Measurements from ENCODE around the gene MT2A. TPM values are rescaled to one million over a fixed set of nuclear protein-coding genes. Genes with fewer than 3 reads are reported as not detected.
A peak's percentile ranks its signal among the peaks of the same experiment; 100 is the strongest.

MT2A gene
- total and polyA plus RNA-seq, 2 of the 13 experiments (the other 11 are each of a cell fraction or from before 2014, with no cell fraction given) = 135 to 371 TPM

- TF ChIP-seq RBM39 (IDR thresholded peaks at IDR 0.05; ENCODE audit: low read depth, low read length, poor library complexity, severe bottlenecking) (peak; percentile 80), RFX3 (CRISPR knock-in tag; IDR thresholded peaks at IDR 0.05) (no peak), DZIP1 (CRISPR knock-in tag; IDR thresholded peaks at IDR 0.05) (peak; percentile 82; the same call in 1 of the 2 replicates), POLR2AphosphoS2 (IDR thresholded peaks at IDR 0.05; ENCODE audit: low read depth, low read length) (no peak), ZSCAN12 (CRISPR knock-in tag; IDR thresholded peaks at IDR 0.05) (peak; percentile 93; the same call in 1 of the 2 replicates), ZNF292 (CRISPR knock-in tag; IDR thresholded peaks at IDR 0.05; ENCODE audit: borderline replicate concordance, low read depth) (no peak; the same call in none of the 2 replicates), CEBPG (CRISPR knock-in tag; IDR thresholded peaks at IDR 0.05) (no peak; the same call in 1 of the 2 replicates), TBP (CRISPR knock-in tag; IDR thresholded peaks at IDR 0.05) (no peak; the same call in 1 of the 2 replicates), CAMTA2 (CRISPR knock-in tag; IDR thresholded peaks at IDR 0.05; ENCODE audit: borderline replicate concordance) (peak; percentile 97), ATF2 (CRISPR knock-in tag; IDR thresholded peaks at IDR 0.05) (peak; percentile 54; the same call in 1 of the 2 replicates), MYC (CRISPR knock-in tag; IDR thresholded peaks at IDR 0.05; ENCODE audit: borderline replicate concordance) (peak; percentile 88), RBFOX2 (IDR thresholded peaks at IDR 0.05; ENCODE audit: low read depth, low read length) (peak; percentile 99), REPIN1 (CRISPR knock-in tag; IDR thresholded peaks at IDR 0.05; ENCODE audit: borderline replicate concordance, low read depth) (peak; percentile 96), CHCHD3 (CRISPR knock-in tag; IDR thresholded peaks at IDR 0.05) (no peak), ZNF17 (CRISPR knock-in tag; IDR thresholded peaks at IDR 0.05) (no peak)
- TF ChIP-seq, protein P1, sequence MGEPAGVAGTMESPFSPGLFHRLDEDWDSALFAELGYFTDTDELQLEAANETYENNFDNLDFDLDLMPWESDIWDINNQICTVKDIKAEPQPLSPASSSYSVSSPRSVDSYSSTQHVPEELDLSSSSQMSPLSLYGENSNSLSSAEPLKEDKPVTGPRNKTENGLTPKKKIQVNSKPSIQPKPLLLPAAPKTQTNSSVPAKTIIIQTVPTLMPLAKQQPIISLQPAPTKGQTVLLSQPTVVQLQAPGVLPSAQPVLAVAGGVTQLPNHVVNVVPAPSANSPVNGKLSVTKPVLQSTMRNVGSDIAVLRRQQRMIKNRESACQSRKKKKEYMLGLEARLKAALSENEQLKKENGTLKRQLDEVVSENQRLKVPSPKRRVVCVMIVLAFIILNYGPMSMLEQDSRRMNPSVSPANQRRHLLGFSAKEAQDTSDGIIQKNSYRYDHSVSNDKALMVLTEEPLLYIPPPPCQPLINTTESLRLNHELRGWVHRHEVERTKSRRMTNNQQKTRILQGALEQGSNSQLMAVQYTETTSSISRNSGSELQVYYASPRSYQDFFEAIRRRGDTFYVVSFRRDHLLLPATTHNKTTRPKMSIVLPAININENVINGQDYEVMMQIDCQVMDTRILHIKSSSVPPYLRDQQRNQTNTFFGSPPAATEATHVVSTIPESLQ (CRISPR knock-in tag; conservative IDR thresholded peaks at IDR 0.05) = no peak
- TF ChIP-seq, protein P2, sequence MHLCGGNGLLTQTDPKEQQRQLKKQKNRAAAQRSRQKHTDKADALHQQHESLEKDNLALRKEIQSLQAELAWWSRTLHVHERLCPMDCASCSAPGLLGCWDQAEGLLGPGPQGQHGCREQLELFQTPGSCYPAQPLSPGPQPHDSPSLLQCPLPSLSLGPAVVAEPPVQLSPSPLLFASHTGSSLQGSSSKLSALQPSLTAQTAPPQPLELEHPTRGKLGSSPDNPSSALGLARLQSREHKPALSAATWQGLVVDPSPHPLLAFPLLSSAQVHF (CRISPR knock-in tag; IDR thresholded peaks at IDR 0.05) = peak; percentile 83
- TF ChIP-seq, protein P3, sequence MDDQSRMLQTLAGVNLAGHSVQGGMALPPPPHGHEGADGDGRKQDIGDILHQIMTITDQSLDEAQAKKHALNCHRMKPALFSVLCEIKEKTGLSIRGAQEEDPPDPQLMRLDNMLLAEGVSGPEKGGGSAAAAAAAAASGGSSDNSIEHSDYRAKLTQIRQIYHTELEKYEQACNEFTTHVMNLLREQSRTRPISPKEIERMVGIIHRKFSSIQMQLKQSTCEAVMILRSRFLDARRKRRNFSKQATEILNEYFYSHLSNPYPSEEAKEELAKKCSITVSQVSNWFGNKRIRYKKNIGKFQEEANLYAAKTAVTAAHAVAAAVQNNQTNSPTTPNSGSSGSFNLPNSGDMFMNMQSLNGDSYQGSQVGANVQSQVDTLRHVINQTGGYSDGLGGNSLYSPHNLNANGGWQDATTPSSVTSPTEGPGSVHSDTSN (CRISPR knock-in tag; IDR thresholded peaks at IDR 0.05; ENCODE audit: borderline replicate concordance) = no peak
- TF ChIP-seq, protein P4, sequence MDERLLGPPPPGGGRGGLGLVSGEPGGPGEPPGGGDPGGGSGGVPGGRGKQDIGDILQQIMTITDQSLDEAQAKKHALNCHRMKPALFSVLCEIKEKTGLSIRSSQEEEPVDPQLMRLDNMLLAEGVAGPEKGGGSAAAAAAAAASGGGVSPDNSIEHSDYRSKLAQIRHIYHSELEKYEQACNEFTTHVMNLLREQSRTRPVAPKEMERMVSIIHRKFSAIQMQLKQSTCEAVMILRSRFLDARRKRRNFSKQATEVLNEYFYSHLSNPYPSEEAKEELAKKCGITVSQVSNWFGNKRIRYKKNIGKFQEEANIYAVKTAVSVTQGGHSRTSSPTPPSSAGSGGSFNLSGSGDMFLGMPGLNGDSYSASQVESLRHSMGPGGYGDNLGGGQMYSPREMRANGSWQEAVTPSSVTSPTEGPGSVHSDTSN (CRISPR knock-in tag; IDR thresholded peaks at IDR 0.05) = no peak
These were observed at the start of gene MT2A (continued) for GRCh38 chr16:56608043-56608875.
